ENCODE measurements around the gene GLI1.

- TF ChIP-seq CTCF (IDR thresholded peaks at IDR 0.05 in 4 of 5, conservative IDR thresholded peaks at IDR 0.05 in 1 of 5), result no peak
- TF ChIP-seq POLR2A (IDR thresholded peaks at IDR 0.05), result no peak
Observed at GRCh38 chr12:57420482-57420881, 39.1 kb upstream of the GLI1 start.

All from gastrocnemius medialis (tissue), 4 donors.